Activated naive CD8-positive, alpha-beta T cell treated with anti-CD3 and anti-CD28 coated beads, Interleukin-2, amount 10 ng/mL, durations not matched to agents 7 days and 5 days (primary cell): ENCODE data around the gene YEATS2. TPM values are rescaled to one million over a fixed set of nuclear protein-coding genes. Genes with fewer than 3 reads are reported as not detected.
"Not testable (repeated sequence)": the region's sequence is repeated elsewhere in the genome, so short reads cannot be mapped to it uniquely, and the experiment has no call there.

Source experiments
- ATAC-seq: fragments of 150-1000 bp; cut with Tn5 transposase; one replicate; pipeline ENCODE4 v1.10.0; 2021; ENCODE audit warnings: low read depth, moderate library complexity
- POLR2A ChIA-PET: fragments of 350-600 bp; sonication (Branson Sonifier 250); formaldehyde crosslinking; loops from one replicate; lab custom pipeline; 2021; ENCODE audit warnings: antibody characterized with exemption; lab: Charles Lee
- DNase-seq: peaks from one replicate; pipeline ENCODE4 v3.0.0; 2021
- H3K27ac Mint-ChIP-seq: one replicate; pipeline ENCODE4 v1.8.0; 2022; ENCODE audit warnings: mild to moderate bottlenecking, mixed read lengths
- H3K27me3 Mint-ChIP-seq: one replicate; pipeline ENCODE4 v1.8.0; 2022; ENCODE audit warnings: mild to moderate bottlenecking, moderate library complexity, mixed read lengths
- H3K36me3 Mint-ChIP-seq: one replicate; pipeline ENCODE4 v1.8.0; 2021; ENCODE audit warnings: mild to moderate bottlenecking, mixed read lengths
- H3K4me1 Mint-ChIP-seq: one replicate; pipeline ENCODE4 v1.8.0; 2021; ENCODE audit warnings: mixed read lengths
- H3K4me3 Mint-ChIP-seq: one replicate; pipeline ENCODE4 v1.8.0; 2022; ENCODE audit warnings: mild to moderate bottlenecking, moderate library complexity, mixed read lengths
- H3K9me3 Mint-ChIP-seq: one replicate; pipeline ENCODE4 v1.8.0; 2021; ENCODE audit warnings: mixed read lengths
- total RNA-seq, 2 experiments: library from RNA; stranded (reverse); gene quantifications; one replicate each; pipeline ENCODE4 v1.2.3, GENCODE V29; 2021

The YEATS2 gene
- total RNA-seq, 2 experiments from 2014 or later: 49.7 to 52.7 TPM

- Mint-ChIP-seq H3K4me3 (no peak overlapping the region), H3K27me3 (no peaks in the 10 kb centered on the region), H3K36me3 (peaks cover 8% of the 10 kb centered on the region), H3K9me3 (no peaks in the 10 kb centered on the region), H3K27ac (no peak overlapping the region), H3K4me1 (peaks cover 23% of the 10 kb centered on the region)
- DNase-seq: no peak
- POLR2A ChIA-PET: interaction anchor here (0.7 to 3.5 kb wide), 2 partner anchors 60 to 258 kb away, joined by 3 to 53 read pairs; partner anchors contain the start of gene KLHL24
- no peak for ATAC-seq
Observed at GRCh38 chr3:183695569-183696364, 1.8 kb upstream of the YEATS2 start.

GRCh38 chr3:183697123-183697609 lies 431 bp upstream of the YEATS2 start:
- no peak for DNase-seq
- Mint-ChIP-seq H3K27ac (peak overlapping the region; percentile 90), H3K4me1 (peaks cover 27% of the 10 kb centered on the region), H3K9me3 (no peaks in the 10 kb centered on the region), H3K36me3 (peaks cover 14% of the 10 kb centered on the region), H3K27me3 (no peaks in the 10 kb centered on the region), H3K4me3 (peak overlapping the region; percentile 85)
- no peak for ATAC-seq
- POLR2A ChIA-PET: interaction anchor here (0.6 to 3.5 kb wide), 10 partner anchors 10 to 269 kb away, joined by 3 to 53 read pairs (median 5); partner anchors contain the start of genes KLHL24, KLHL6, MCF2L2 and PARL

- Mint-ChIP-seq H3K9me3 (no peaks in the 10 kb centered on the region), H3K27ac (peak overlapping the region; percentile 50), H3K36me3 (peaks cover 14% of the 10 kb centered on the region), H3K27me3 (no peaks in the 10 kb centered on the region), H3K4me3 (peak overlapping the region; percentile 90), H3K4me1 (peaks cover 34% of the 10 kb centered on the region)
- peak; percentile 27 for ATAC-seq
- peak; percentile 60 for DNase-seq
- POLR2A ChIA-PET: interaction anchor here (1.1 to 3.5 kb wide), 6 partner anchors 14 to 270 kb away, joined by 3 to 53 read pairs (median 5); partner anchors contain the start of genes KLHL24, MCF2L2 and PARL
Observed at GRCh38 chr3:183698318-183698751, 738 bp downstream of the YEATS2 start.

GRCh38 chr3:183698756-183699155 lies 1.2 kb downstream of the YEATS2 start:
- no peak for ATAC-seq

GRCh38 chr3:183699238-183699947 lies 1.8 kb downstream of the YEATS2 start:
- H3K27ac Mint-ChIP-seq: peak overlapping the region; percentile 50
- no peaks in the 10 kb centered on the region for H3K9me3 Mint-ChIP-seq
- ATAC-seq (no peak), DNase-seq (no peak)
- peaks cover 17% of the 10 kb centered on the region for H3K36me3 Mint-ChIP-seq
- POLR2A ChIA-PET: interaction anchor here (1.3 kb wide), 1 partner anchor 63 kb away, joined by 3 read pairs; no protein-coding TSS in a partner anchor
- H3K27me3 Mint-ChIP-seq: no peaks in the 10 kb centered on the region
- peak overlapping the region; percentile 90 for H3K4me3 Mint-ChIP-seq
- H3K4me1 Mint-ChIP-seq: peaks cover 38% of the 10 kb centered on the region

More at GRCh38 chr3:183698756-183699155, 1.2 kb downstream of the YEATS2 start:
- Mint-ChIP-seq H3K9me3 (no peaks in the 10 kb centered on the region), H3K27ac (peak overlapping the region; percentile 50), H3K36me3 (peaks cover 14% of the 10 kb centered on the region), H3K4me1 (peaks cover 35% of the 10 kb centered on the region), H3K4me3 (peak overlapping the region; percentile 90), H3K27me3 (no peaks in the 10 kb centered on the region)
- no peak for DNase-seq
- POLR2A ChIA-PET: interaction anchor here (1.2 to 3.5 kb wide), 4 partner anchors 14 to 183 kb away, joined by 3 to 53 read pairs (median 4); partner anchors contain the start of gene KLHL24

- H3K9me3 Mint-ChIP-seq: no peaks in the 10 kb centered on the region
- peaks cover 40% of the 10 kb centered on the region for H3K4me1 Mint-ChIP-seq
- no peak overlapping the region for H3K4me3 Mint-ChIP-seq
- DNase-seq (no peak), ATAC-seq (no peak)
- H3K27ac Mint-ChIP-seq: no peak overlapping the region
- H3K27me3 Mint-ChIP-seq: no peaks in the 10 kb centered on the region
- H3K36me3 Mint-ChIP-seq: peaks cover 25% of the 10 kb centered on the region
- POLR2A ChIA-PET: no interaction called here
Observed at GRCh38 chr3:183701744-183702143, 4.1 kb downstream of the YEATS2 start.

- Mint-ChIP-seq H3K4me1 (peaks cover 35% of the 10 kb centered on the region), H3K36me3 (peaks cover 24% of the 10 kb centered on the region)
- ATAC-seq, H3K9me3 Mint-ChIP-seq, DNase-seq, H3K4me3 Mint-ChIP-seq, POLR2A ChIA-PET, H3K27ac Mint-ChIP-seq, H3K27me3 Mint-ChIP-seq: not testable (repeated sequence)
Observed at GRCh38 chr3:183703892-183704291, 6.3 kb downstream of the YEATS2 start.

GRCh38 chr3:183710231-183710630 lies 12.6 kb downstream of the YEATS2 start:
- H3K4me3 Mint-ChIP-seq: no peak overlapping the region
- no peaks in the 10 kb centered on the region for H3K9me3 Mint-ChIP-seq
- H3K36me3 Mint-ChIP-seq: peaks cover 11% of the 10 kb centered on the region
- ATAC-seq (no peak), DNase-seq (no peak)
- POLR2A ChIA-PET: no interaction called here
- H3K4me1 Mint-ChIP-seq: peaks cover 4% of the 10 kb centered on the region
- no peak overlapping the region for H3K27ac Mint-ChIP-seq
- no peaks in the 10 kb centered on the region for H3K27me3 Mint-ChIP-seq

GRCh38 chr3:183711516-183711915 lies 13.9 kb downstream of the YEATS2 start:
- no peaks in the 10 kb centered on the region for H3K9me3 Mint-ChIP-seq
- H3K27ac Mint-ChIP-seq: no peak overlapping the region
- DNase-seq: no peak
- no peaks in the 10 kb centered on the region for H3K27me3 Mint-ChIP-seq
- peaks cover 5% of the 10 kb centered on the region for H3K36me3 Mint-ChIP-seq
- peaks cover 2% of the 10 kb centered on the region for H3K4me1 Mint-ChIP-seq
- POLR2A ChIA-PET: no interaction called here
- no peak for ATAC-seq
- no peak overlapping the region for H3K4me3 Mint-ChIP-seq

GRCh38 chr3:183714622-183715021 lies 17.0 kb downstream of the YEATS2 start:
- H3K9me3 Mint-ChIP-seq: no peaks in the 10 kb centered on the region
- DNase-seq: no peak
- H3K36me3 Mint-ChIP-seq: peaks cover 13% of the 10 kb centered on the region
- H3K27me3 Mint-ChIP-seq: no peaks in the 10 kb centered on the region
- H3K4me3 Mint-ChIP-seq: no peak overlapping the region
- no peak overlapping the region for H3K27ac Mint-ChIP-seq
- ATAC-seq: no peak
- peaks cover 3% of the 10 kb centered on the region for H3K4me1 Mint-ChIP-seq
- POLR2A ChIA-PET: no interaction called here

- POLR2A ChIA-PET: no interaction called here
- no peak for DNase-seq
Observed at GRCh38 chr3:183718012-183718411, 20.4 kb downstream of the YEATS2 start.

GRCh38 chr3:183725387-183725786 lies 27.8 kb downstream of the YEATS2 start:
- H3K27ac Mint-ChIP-seq: no peak overlapping the region
- H3K4me3 Mint-ChIP-seq: no peak overlapping the region
- POLR2A ChIA-PET: no interaction called here
- H3K27me3 Mint-ChIP-seq: no peaks in the 10 kb centered on the region
- H3K9me3 Mint-ChIP-seq: no peaks in the 10 kb centered on the region
- DNase-seq: no peak
- H3K4me1 Mint-ChIP-seq: peaks cover 3% of the 10 kb centered on the region
- no peak for ATAC-seq
- peaks cover 51% of the 10 kb centered on the region for H3K36me3 Mint-ChIP-seq

More at GRCh38 chr3:183718012-183718411, 20.4 kb downstream of the YEATS2 start:
- peaks cover 7% of the 10 kb centered on the region for H3K4me1 Mint-ChIP-seq
- no peak for ATAC-seq
- H3K36me3 Mint-ChIP-seq: peaks cover 23% of the 10 kb centered on the region
- no peaks in the 10 kb centered on the region for H3K27me3 Mint-ChIP-seq
- no peak overlapping the region for H3K4me3 Mint-ChIP-seq
- H3K27ac Mint-ChIP-seq: no peak overlapping the region
- no peaks in the 10 kb centered on the region for H3K9me3 Mint-ChIP-seq

- H3K9me3 Mint-ChIP-seq: no peaks in the 10 kb centered on the region
- no peak overlapping the region for H3K4me3 Mint-ChIP-seq
- H3K36me3 Mint-ChIP-seq: peaks cover 45% of the 10 kb centered on the region
- H3K4me1 Mint-ChIP-seq: no peaks in the 10 kb centered on the region
- ATAC-seq (no peak), DNase-seq (no peak)
- POLR2A ChIA-PET: interaction anchor here (0.5 kb wide), 1 partner anchor 263 kb away, joined by 4 read pairs; no protein-coding TSS in a partner anchor
- H3K27me3 Mint-ChIP-seq: no peaks in the 10 kb centered on the region
- no peak overlapping the region for H3K27ac Mint-ChIP-seq
Observed at GRCh38 chr3:183728204-183728603, 30.6 kb downstream of the YEATS2 start.
